ENCODE results near the gene FOXN1.

GRCh38 chr17:28553000-28553505 lies 46.9 kb downstream of the FOXN1 start:
- TF ChIP-seq CTCF (IDR thresholded peaks at IDR 0.05) (no peak), POLR2A (IDR thresholded peaks at IDR 0.05) (no peak)

Data from body of pancreas (tissue), 4 donors.